HUES6 (cell line): ENCODE measurements around the gene EFCAB7.

Source experiments
- H3K27ac ChIP-seq: 2 replicates; pipeline ENCODE4 v1.7.0; 2013; ENCODE audit warnings: low read depth, mild to moderate bottlenecking, low read length, inconsistent platforms
- H3K27me3 ChIP-seq: 2 replicates; pipeline ENCODE4 v1.6.1; 2013; ENCODE audit warnings: low read length; ENCODE audit not compliant: control insufficient read depth, insufficient read depth
- H3K36me3 ChIP-seq: 2 replicates; pipeline ENCODE4 v1.6.1; 2013; ENCODE audit warnings: low read length; ENCODE audit not compliant: control insufficient read depth, insufficient read depth
- H3K4me1 ChIP-seq: 2 replicates; pipeline ENCODE4 v1.6.1; 2013; ENCODE audit warnings: low read length; ENCODE audit not compliant: control insufficient read depth, insufficient read depth
- H3K4me3 ChIP-seq: 2 replicates; pipeline ENCODE4 v1.5.1; 2013; ENCODE audit warnings: low read depth, low read length
- H3K9ac ChIP-seq: one replicate; pipeline ENCODE4 v1.6.1; 2013; ENCODE audit warnings: mild to moderate bottlenecking, low read length
- H3K9me3 ChIP-seq: 2 replicates; pipeline ENCODE4 v1.6.1; 2013; ENCODE audit warnings: low read depth, low read length; ENCODE audit not compliant: control insufficient read depth, insufficient read depth

Gene EFCAB7

GRCh38 chr1:63621075-63621474, 97.8 kb downstream of the EFCAB7 start:
- Histone ChIP-seq H3K4me3 (no peak overlapping the region), H3K27ac (no peak overlapping the region), H3K9ac (no peak overlapping the region), H3K36me3 (no peaks in the 10 kb centered on the region; the same call in 1 of the 2 replicates), H3K27me3 (no peaks in the 10 kb centered on the region), H3K4me1 (peaks cover 34% of the 10 kb centered on the region), H3K9me3 (no peaks in the 10 kb centered on the region)

- Histone ChIP-seq H3K9me3 (no peaks in the 10 kb centered on the region), H3K4me3 (no peak overlapping the region), H3K27me3 (no peaks in the 10 kb centered on the region), H3K9ac (no peak overlapping the region), H3K27ac (no peak overlapping the region), H3K4me1 (peaks cover 28% of the 10 kb centered on the region), H3K36me3 (no peaks in the 10 kb centered on the region; the same call in 1 of the 2 replicates)
Measured at GRCh38 chr1:63621698-63622097, 98.4 kb downstream of the EFCAB7 start.
